Endothelial cell of hepatic sinusoid (primary cell): Measurements from ENCODE around the gene RIMBP3B.
"Not testable (repeated sequence)": the region's sequence is repeated elsewhere in the genome, so short reads cannot be mapped to it uniquely, and the experiment has no call there.

Experiments
- in situ Hi-C: cut with HindIII; loops from 2 replicates; pipeline ENCODE4 v1.10.0; 2017; ENCODE audit warnings: low sequenced_read_pairs

Gene RIMBP3B, protein sequence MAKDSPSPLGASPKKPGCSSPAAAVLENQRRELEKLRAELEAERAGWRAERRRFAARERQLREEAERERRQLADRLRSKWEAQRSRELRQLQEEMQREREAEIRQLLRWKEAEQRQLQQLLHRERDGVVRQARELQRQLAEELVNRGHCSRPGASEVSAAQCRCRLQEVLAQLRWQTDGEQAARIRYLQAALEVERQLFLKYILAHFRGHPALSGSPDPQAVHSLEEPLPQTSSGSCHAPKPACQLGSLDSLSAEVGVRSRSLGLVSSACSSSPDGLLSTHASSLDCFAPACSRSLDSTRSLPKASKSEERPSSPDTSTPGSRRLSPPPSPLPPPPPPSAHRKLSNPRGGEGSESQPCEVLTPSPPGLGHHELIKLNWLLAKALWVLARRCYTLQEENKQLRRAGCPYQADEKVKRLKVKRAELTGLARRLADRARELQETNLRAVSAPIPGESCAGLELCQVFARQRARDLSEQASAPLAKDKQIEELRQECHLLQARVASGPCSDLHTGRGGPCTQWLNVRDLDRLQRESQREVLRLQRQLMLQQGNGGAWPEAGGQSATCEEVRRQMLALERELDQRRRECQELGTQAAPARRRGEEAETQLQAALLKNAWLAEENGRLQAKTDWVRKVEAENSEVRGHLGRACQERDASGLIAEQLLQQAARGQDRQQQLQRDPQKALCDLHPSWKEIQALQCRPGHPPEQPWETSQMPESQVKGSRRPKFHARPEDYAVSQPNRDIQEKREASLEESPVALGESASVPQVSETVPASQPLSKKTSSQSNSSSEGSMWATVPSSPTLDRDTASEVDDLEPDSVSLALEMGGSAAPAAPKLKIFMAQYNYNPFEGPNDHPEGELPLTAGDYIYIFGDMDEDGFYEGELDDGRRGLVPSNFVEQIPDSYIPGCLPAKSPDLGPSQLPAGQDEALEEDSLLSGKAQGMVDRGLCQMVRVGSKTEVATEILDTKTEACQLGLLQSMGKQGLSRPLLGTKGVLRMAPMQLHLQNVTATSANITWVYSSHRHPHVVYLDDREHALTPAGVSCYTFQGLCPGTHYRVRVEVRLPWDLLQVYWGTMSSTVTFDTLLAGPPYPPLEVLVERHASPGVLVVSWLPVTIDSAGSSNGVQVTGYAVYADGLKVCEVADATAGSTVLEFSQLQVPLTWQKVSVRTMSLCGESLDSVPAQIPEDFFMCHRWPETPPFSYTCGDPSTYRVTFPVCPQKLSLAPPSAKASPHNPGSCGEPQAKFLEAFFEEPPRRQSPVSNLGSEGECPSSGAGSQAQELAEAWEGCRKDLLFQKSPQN (N-terminal part only)

DNA sequence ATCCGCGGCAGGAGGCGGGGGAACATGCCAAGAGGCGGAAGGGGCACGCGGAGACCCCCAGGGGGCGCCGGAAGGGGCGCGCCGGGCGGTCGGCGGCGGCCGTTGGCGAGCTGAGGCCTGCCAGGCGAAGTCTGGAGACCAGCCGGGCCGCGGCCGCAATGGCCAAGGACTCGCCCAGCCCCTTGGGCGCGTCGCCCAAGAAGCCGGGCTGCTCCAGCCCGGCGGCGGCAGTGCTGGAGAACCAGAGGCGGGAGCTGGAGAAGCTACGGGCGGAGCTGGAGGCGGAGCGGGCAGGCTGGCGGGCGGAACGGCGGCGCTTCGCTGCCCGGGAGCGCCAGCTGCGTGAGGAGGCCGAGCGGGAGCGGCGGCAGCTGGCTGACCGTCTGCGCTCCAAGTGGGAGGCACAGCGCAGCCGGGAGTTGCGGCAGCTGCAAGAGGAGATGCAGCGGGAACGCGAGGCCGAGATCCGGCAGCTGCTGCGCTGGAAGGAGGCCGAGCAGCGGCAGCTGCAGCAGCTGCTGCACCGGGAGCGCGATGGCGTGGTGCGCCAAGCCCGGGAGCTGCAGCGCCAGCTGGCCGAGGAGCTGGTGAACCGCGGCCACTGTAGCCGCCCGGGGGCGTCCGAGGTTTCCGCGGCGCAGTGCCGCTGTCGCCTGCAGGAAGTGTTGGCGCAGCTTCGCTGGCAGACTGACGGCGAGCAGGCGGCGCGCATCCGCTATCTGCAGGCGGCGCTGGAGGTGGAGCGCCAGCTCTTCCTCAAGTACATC, at the start of gene RIMBP3B:
Gene RIMBP3B, plus strand, starts transcription at position 51 of the 767 bp plus-strand sequence. Its CDS starts 108 bp downstream, at position 159.
- in situ Hi-C loops, result not testable (repeated sequence)

DNA sequence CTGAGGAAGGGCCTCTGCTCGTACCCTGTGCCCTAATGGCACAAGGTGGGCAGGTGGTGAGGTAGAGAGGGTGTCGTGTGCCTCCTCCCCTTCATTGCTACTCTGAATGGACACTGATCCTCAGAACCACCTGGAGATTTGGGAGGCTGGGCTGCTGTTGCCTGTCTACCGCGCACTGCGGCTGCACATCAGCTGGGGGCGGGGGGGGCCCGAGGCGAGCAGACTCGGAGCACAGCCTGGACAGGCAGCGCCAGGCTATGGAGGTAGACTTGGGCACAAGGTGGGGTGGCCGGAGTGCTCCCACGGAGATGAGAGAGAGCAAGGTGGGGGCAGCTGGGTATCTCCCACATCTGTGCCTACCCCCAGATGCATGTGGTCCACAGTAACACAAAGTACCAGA, 26.0 kb upstream of the RIMBP3B start:
- in situ Hi-C loops, result not testable (repeated sequence)

DNA sequence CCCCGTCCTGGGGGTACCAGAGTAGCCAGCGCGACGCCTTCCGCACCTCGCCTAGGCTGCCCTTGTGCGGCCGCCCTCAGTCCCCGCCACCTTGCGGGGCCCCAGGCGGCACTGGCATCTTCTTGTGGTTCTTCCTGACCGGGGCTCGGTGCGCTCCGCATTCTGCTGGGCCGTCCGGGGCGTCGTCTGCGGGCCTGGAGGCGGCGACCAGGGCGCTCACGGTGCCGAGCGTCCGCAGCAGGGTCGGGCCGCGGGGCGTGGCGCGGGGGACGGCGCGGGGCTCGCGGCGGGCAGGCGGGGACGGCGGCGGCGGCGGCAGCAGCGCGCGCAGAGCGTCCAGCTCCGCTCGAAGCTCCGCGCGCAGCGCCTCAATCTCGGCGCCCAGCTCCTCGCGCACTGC, 23.0 kb upstream of the RIMBP3B start:
- in situ Hi-C loops, result not testable (repeated sequence)

DNA sequence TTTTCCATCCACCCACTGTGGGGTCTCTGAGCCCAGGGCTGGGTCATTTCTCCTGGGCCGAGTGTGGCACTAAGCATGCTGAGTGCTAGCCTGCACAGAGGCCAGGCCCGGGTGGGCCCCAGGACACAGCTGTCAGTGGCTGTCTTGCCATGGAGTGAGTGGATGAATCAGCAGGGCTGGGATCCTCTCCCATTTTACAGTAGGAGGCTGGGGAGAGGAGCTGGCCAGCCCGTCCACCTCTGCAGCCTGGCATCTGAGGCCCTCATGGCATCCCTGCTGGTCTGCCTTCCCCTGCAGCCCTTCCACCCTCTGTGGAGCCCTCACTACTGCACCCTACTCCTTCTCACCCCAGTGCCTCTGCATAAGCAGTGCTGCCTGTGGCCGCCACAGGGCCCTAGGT, 21.1 kb upstream of the RIMBP3B start:
- in situ Hi-C loops, result not testable (repeated sequence)

DNA sequence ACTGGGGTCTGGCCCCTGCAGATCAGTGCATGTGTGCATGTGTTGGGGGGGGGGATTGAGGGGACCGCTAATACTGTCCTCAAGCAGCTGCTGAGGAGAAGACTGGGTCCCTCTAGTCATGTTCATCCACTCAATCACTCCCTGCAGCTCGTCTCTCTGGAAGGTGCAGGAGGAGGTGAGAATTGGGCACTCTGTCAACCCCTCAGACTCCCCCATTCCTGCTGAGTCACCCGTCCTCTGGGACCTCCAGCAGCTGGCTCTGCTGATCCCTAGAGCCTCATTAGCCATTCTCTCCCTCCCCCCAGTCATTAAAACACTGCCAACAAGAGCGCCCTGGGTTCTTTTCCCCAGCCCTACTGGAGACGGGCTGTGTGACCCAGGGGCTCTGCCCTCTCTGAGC, 20.5 kb upstream of the RIMBP3B start:
- in situ Hi-C loops, result not testable (repeated sequence)

DNA sequence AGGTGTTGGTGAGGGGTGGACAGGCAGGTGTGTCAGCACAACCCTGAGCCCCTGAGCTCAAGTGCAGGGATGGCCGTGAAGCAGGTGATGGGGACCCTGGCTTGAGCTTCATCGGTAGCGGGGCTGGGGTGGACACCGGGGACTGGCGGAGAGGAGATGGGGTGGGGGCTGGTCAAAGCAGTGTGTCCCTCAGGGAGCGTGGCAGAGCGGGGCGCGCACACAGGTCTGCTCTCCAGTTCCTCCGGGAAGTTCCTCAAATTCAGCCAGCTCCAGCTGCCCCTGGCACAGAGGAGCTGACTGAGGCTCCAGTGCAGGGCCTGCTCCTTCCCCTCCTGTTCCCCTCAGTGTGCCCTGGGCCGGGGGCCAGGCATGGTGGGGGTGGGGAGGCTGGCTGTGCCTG, 19.7 kb upstream of the RIMBP3B start:
- in situ Hi-C loops, result not testable (repeated sequence)

DNA sequence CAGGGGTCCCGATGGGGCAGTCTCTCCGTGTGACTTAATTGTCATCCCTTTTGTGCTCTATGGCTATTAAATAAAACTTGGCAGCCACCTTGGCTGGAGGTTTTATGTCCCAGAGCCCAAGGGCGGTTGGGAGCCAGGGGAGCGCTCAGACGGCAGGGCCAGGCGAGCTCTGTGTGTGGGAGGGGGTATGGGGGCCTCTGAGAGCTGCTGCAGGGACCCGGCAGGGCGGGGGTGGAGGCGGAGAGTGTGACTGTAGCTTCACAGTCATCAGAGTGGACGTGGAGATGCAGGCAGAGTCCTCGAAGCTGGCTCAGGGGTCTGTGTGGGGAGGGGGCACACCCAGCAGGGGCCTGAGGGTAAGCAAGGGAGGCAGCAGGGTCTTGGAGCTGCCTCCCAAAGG, 19.2 kb upstream of the RIMBP3B start:
- in situ Hi-C loops, result not testable (repeated sequence)

GRCh38 chr22:21365337-21365736, 18.2 kb upstream of the RIMBP3B start:
- in situ Hi-C loops, result not testable (repeated sequence)

DNA sequence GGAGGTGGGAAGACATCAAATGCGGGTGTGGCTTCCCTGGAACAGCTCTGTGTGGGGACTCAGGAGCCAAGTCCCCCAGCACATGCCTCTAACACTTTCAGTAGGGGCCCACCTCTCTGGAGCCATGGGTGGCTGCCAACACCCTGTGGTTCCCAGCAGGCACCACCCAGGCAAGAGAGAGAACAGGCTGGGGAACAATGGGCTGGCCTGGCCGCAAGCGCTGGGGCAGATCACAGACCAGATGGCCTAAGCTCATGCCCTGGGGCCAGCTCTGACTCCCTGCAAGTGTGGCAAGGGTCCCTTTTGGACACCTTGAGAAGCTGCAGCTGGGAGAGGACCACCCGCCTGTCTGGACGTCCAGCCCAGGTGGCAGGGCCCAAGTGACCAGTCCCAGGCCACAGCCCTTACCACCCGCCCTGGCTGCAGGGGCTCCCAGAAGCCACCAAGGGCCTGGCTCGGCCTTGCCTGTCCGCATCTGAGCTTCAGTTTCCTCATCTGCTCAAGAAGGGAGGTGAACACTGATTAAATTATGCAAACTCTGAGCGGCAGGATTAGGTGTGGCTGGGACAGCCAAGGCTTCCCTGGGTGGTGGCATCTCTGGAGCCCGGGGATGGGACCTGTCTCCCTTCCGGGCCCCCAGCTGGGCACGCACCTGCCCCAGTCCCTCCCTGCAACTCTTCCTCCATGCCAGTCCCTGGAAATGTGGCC, 14.8 kb upstream of the RIMBP3B start:
- in situ Hi-C loops, result not testable (repeated sequence)

GRCh38 chr22:21375880-21376279, 7.7 kb upstream of the RIMBP3B start:
- in situ Hi-C loops, result not testable (repeated sequence)

GRCh38 chr22:21384468-21385357, 1.2 kb downstream of the RIMBP3B start:
- in situ Hi-C loops, result not testable (repeated sequence)

- in situ Hi-C loops, result not testable (repeated sequence)
Observed at GRCh38 chr22:21389480-21389879, 5.9 kb downstream of the RIMBP3B start.

DNA sequence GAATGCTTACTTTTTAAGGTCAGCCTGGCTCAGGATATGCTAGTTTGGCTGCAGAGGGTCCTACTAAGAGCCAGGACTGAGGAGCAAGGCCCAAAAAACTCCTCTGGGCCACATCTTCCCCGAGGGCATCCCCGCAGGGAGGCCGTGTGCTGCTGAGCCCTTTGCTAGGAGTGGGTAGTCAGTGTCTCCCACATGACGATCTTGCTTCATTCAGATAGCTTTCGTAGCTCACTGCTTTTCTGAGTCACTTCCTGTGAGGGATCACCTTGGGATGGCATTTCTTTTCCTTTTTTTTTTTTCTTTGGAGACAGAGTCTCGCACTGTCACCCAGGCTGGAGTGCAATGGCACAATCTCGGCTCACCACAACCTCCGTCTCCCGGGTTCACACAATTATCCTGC, 6.5 kb downstream of the RIMBP3B start:
- in situ Hi-C loops, result not testable (repeated sequence)

DNA sequence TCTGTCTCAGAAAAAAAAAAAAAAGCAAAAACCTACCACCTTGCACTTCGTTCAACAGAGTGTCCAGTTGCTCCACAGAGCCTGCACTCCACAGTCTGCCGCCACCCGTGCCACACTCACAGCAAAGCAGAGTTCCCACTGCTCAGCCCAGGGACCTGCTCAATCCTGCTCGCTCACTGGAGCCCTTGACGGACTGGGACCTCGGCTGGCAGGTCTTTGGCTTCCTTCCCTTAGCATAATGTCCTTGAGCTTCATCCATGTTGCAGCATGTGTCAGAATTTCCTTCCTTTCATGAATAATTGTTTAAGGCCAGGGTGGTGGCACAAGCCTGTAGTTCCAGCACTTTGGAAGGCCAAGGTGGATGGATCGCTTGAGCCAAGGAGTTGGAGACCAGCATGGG, 11.1 kb downstream of the RIMBP3B start:
- in situ Hi-C loops, result not testable (repeated sequence)

- in situ Hi-C loops, result not testable (repeated sequence)
Observed at GRCh38 chr22:21401197-21401969, 17.8 kb downstream of the RIMBP3B start.

- in situ Hi-C loops, result not testable (repeated sequence)
Observed at GRCh38 chr22:21402763-21403314, 19.3 kb downstream of the RIMBP3B start.

GRCh38 chr22:21407139-21407538, 23.6 kb downstream of the RIMBP3B start:
- in situ Hi-C loops, result not testable (repeated sequence)
